Spleen (tissue), 7 donors: ENCODE data around the gene MAG.

Experiments used
- CTCF ChIP-seq, 11 experiments: fragments of 200-600 bp in 7 of 11; fragments of 450-650 bp in 4 of 11; sonication (generic) in 4 of 11; IDR thresholded peaks in 8 of 11; conservative IDR thresholded peaks in 3 of 11; 1 replicate in 7 of 11; 2 replicates in 4 of 11; pipeline versions ENCODE4 v1.4.0 to v1.8.0; 2016 to 2021; ENCODE audit warnings: antibody characterized with exemption in 11 of 11, inconsistent platforms in 4 of 11, mild to moderate bottlenecking in 1 of 11
- POLR2A ChIP-seq, 3 donors: fragments of 450-650 bp; IDR thresholded peaks; one replicate each; pipeline ENCODE4 v1.5.1; 2017; ENCODE audit warnings: antibody characterized with exemption in 3 of 3, mild to moderate bottlenecking in 1 of 3
- donor health status: DM: no; HTN: no; CAD: no; lungs with moderate emphysema.
- donor health status: DM: no; HTN: no; CAD: no.
- donor health status: DM: no; HTN: no; CAD: no.

DNA sequence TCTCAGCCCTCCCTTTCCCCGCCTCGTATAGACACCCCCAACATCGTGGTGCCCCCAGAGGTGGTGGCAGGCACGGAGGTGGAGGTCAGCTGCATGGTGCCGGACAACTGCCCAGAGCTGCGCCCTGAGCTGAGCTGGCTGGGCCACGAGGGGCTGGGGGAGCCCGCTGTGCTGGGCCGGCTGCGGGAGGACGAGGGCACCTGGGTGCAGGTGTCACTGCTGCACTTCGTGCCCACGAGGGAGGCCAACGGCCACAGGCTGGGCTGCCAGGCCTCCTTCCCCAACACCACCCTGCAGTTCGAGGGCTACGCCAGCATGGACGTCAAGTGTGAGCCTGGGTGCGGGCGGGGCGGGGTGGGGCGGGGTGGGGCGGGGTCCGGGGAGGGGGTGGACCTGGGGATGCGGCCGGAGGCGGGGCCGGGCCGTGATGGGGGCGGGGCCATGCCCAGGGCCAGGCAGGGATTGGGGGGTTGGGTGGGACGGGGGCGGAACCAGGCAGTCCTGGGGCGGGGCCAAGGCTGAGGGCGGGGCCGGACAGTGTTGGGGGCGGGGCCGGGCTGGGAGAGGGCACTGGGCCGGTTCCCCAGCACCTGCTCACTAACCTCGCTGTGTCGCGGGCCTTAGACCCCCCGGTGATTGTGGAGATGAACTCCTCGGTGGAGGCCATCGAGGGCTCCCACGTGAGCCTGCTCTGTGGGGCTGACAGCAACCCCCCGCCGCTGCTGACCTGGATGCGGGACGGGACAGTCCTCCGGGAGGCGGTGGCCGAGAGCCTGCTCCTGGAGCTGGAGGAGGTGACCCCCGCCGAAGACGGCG, 7.8 kb downstream of the MAG start:
- TF ChIP-seq CTCF (IDR thresholded peaks at IDR 0.05 in 8 of 11, conservative IDR thresholded peaks at IDR 0.05 in 3 of 11): no peak
- TF ChIP-seq POLR2A (IDR thresholded peaks at IDR 0.05): no peak
